A673 (cell line): ENCODE data around the gene FIGN. TPM values are rescaled to one million over a fixed set of nuclear protein-coding genes. Genes with fewer than 3 reads are reported as not detected.

Source experiments
- BruUV-seq: library from RNA; stranded (reverse); fragments of 400-500 nt; replicated peaks from 2 replicates; lab custom pipeline; 2021; lab: Mats Ljungman, UMichigan
- CTCF ChIA-PET: fragments of 300-600 bp; sonication (Branson Sonifier 250); formaldehyde crosslinking; loops from one replicate; lab custom pipeline; 2022; ENCODE audit warnings: antibody characterized with exemption; lab: Charles Lee
- POLR2A ChIA-PET: fragments of 300-600 bp; sonication (Branson Sonifier 250); formaldehyde crosslinking; loops from one replicate; lab custom pipeline; 2022; ENCODE audit warnings: antibody characterized with exemption; ENCODE audit not compliant: low non-redundant PET; lab: Charles Lee
- DNase-seq: peaks from one replicate; pipeline ENCODE4 v3.0.0-alpha.2; 2015; ENCODE audit warnings: low spot score
- H3K27ac ChIP-seq: fragments of 200-600 bp; sonication (generic); 2 replicates; pipeline ENCODE4 v1.5.1; 2016; ENCODE audit warnings: mixed run types, low read depth, mild to moderate bottlenecking, mixed read lengths, antibody characterized with exemption, low read length; ENCODE audit not compliant: poor library complexity, severe bottlenecking
- H3K27me3 ChIP-seq: fragments of 200-600 bp; sonication (generic); replicated peaks from 2 replicates; pipeline ENCODE4 v1.6.1; 2017; ENCODE audit warnings: mixed run types, low read depth, mild to moderate bottlenecking, mixed read lengths, antibody characterized with exemption, low read length; ENCODE audit not compliant: insufficient read depth, poor library complexity
- H3K36me3 ChIP-seq: fragments of 200-600 bp; sonication (generic); 2 replicates; pipeline ENCODE4 v1.6.1; 2016; ENCODE audit warnings: mixed run types, mild to moderate bottlenecking, mixed read lengths, antibody characterized with exemption, low read length; ENCODE audit not compliant: insufficient read depth, poor library complexity, severe bottlenecking
- H3K4me1 ChIP-seq: fragments of 200-600 bp; sonication (generic); 2 replicates; pipeline ENCODE4 v1.6.1; 2017; ENCODE audit warnings: mixed run types, mild to moderate bottlenecking, mixed read lengths, antibody characterized with exemption, low read length; ENCODE audit not compliant: insufficient read depth, poor library complexity, severe bottlenecking
- H3K4me3 ChIP-seq: fragments of 200-600 bp; sonication (generic); 2 replicates; pipeline ENCODE4 v1.5.1; 2016; ENCODE audit warnings: low read depth, mixed run types, mild to moderate bottlenecking, mixed read lengths, low read length; ENCODE audit not compliant: poor library complexity, severe bottlenecking
- H3K9me3 ChIP-seq: fragments of 200-600 bp; sonication (generic); 2 replicates; pipeline ENCODE4 v1.6.1; 2016; ENCODE audit warnings: mixed run types, low read depth, mild to moderate bottlenecking, mixed read lengths, antibody characterized with exemption, low read length; ENCODE audit not compliant: poor library complexity, severe bottlenecking
- CTCF ChIP-seq: fragments of 300-800, 200-600 bp; sonication (generic); conservative IDR thresholded peaks from 2 replicates; pipeline ENCODE4 v1.5.1; 2017; ENCODE audit warnings: low read depth, mild to moderate bottlenecking, antibody characterized with exemption, low read length, moderate library complexity, mixed read lengths
- EZH2 ChIP-seq: fragments of 200-600 bp; sonication (generic); IDR thresholded peaks from 2 replicates; pipeline ENCODE4 v1.6.1; 2017; ENCODE audit warnings: borderline replicate concordance, low read depth, mild to moderate bottlenecking, mixed read lengths, antibody characterized with exemption, low read length; ENCODE audit not compliant: poor library complexity, severe bottlenecking
- intact Hi-C: fragments of 100-400 bp; cut with micrococcal nuclease; formaldehyde crosslinking; loops from one replicate; pipeline ENCODE4 v1.10.0; 2022; ENCODE audit not compliant: unreplicated experiment
- total RNA-seq: library from RNA; stranded (reverse); gene quantifications from 2 replicates; pipeline ENCODE4 v1.2.3, GENCODE V29; 2021

The FIGN gene
- total RNA-seq, 1 experiment from 2014 or later: 0.24 TPM

DNA sequence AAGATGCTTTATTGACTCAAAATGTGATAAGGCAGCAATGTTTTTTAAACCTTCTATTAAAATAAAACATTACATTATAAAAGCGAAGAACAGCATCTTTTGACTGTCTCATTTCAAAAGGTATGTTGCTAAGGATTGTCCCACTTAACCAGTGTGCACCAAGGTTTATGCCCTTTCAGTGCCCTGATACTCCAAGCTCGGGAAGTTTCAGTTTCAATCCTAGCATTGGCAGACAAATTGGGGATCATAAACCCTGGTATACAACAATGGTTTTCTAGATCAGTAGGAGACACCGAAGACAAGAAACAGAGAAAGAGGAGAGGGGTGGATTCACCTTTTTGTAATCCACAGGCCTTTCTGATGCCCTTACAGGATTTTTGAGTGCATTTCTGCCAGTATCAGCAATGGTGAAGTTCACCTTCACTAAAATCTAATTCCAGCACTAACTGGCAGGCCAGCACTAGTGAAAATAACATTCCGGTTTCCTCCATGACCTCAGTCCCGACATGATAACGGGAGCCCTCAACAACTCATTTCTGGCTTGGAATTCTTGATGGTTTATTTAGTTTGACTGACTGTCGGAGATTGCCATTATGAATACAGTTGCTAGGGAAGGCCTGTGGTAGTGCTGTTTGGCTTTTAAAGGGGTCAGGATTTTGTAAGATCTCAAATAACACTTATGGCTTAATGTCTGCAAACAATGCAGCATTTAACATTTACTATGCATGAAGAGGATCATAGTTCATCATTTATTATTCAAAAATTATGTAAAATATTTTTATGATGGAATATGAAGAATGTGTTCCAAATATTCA is 33.3 kb upstream of the FIGN start:
- H3K27ac ChIP-seq: no peak overlapping the region
- TF ChIP-seq EZH2 (no peak), CTCF (no peak)
- CTCF ChIA-PET: no interaction called here

DNA sequence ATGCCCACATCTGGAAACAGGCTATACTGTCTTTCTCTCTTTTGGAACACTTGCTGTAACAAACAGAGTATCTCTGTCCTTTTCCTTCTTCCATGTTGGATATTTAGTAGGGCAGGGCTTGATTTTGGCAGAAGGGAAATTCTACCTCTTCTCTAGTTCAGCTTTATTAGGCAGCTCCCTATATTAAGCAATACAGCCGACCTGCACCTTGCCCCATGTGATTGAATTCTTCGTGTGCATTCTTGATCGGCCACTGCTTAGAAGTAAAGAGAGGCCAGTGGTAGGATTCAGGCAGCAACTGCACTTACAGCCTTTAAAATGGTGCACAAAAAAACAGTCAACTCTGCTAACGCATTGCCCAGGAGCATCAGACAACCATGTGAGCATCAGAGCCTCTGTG is 31.3 kb upstream of the FIGN start:
- no TSS peak for BruUV-seq
- no peak for TF ChIP-seq CTCF
- no peak for TF ChIP-seq EZH2
- Histone ChIP-seq H3K4me1 (no peaks in the 10 kb centered on the region), H3K36me3 (no peaks in the 10 kb centered on the region), H3K27ac (no peak overlapping the region), H3K4me3 (no peak overlapping the region), H3K27me3 (peaks cover 32% of the 10 kb centered on the region), H3K9me3 (no peaks in the 10 kb centered on the region)
- ChIA-PET CTCF (no interaction called here), POLR2A (no interaction called here)
- intact Hi-C loops: no loop called here
- no peak for DNase-seq

More for the DNA sequence above, 33.3 kb upstream of the FIGN start:
- Histone ChIP-seq H3K36me3 (no peaks in the 10 kb centered on the region), H3K9me3 (no peaks in the 10 kb centered on the region), H3K27me3 (peaks cover 16% of the 10 kb centered on the region), H3K4me3 (no peak overlapping the region), H3K4me1 (no peaks in the 10 kb centered on the region)
- no peak for DNase-seq
- intact Hi-C loops: no loop called here
- no TSS peak for BruUV-seq
- POLR2A ChIA-PET: no interaction called here

GRCh38 chr2:163764566-163764965 is 28.8 kb upstream of the FIGN start:
- intact Hi-C loops: no loop called here
- POLR2A ChIA-PET: no interaction called here

More at GRCh38 chr2:163764566-163764965, 28.8 kb upstream of the FIGN start:
- Histone ChIP-seq H3K4me1 (no peaks in the 10 kb centered on the region), H3K4me3 (no peak overlapping the region), H3K27ac (no peak overlapping the region), H3K9me3 (no peaks in the 10 kb centered on the region), H3K36me3 (no peaks in the 10 kb centered on the region), H3K27me3 (peaks cover 46% of the 10 kb centered on the region)
- BruUV-seq: no TSS peak
- DNase-seq: no peak
- TF ChIP-seq CTCF: no peak
- TF ChIP-seq EZH2: no peak
- CTCF ChIA-PET: no interaction called here
